Activated CD4-positive, alpha-beta T cell treated with anti-CD3 and anti-CD28 coated beads, Interleukin-2, amount 50 U/mL, for 16 hours (primary cell): Measurements from ENCODE around the gene RPUSD1.
"Not testable (repeated sequence)": the region's sequence is repeated elsewhere in the genome, so short reads cannot be mapped to it uniquely, and the experiment has no call there.

Experiments
- DNase-seq: peaks from one replicate; pipeline ENCODE4 v3.0.0-alpha.2; 2020

RPUSD1 gene

GRCh38 chr16:782258-782657 lies 5.9 kb downstream of the RPUSD1 start:
- DNase-seq: no peak

GRCh38 chr16:781346-782010 lies 6.7 kb downstream of the RPUSD1 start:
- DNase-seq: no peak

- DNase-seq: no peak
Observed at GRCh38 chr16:780296-780695, 7.9 kb downstream of the RPUSD1 start.

GRCh38 chr16:779561-779960 lies 8.6 kb downstream of the RPUSD1 start:
- DNase-seq: no peak

GRCh38 chr16:778909-779527 lies 9.2 kb downstream of the RPUSD1 start:
- no peak for DNase-seq

GRCh38 chr16:778447-778846 lies 9.7 kb downstream of the RPUSD1 start:
- no peak for DNase-seq

GRCh38 chr16:777826-778225 lies 10.4 kb downstream of the RPUSD1 start:
- DNase-seq: no peak

- no peak for DNase-seq
Observed at GRCh38 chr16:776824-777223, 11.4 kb downstream of the RPUSD1 start.

- not testable (repeated sequence) for DNase-seq
Observed at GRCh38 chr16:776298-776697, 11.9 kb downstream of the RPUSD1 start.

GRCh38 chr16:775236-775796 lies 12.9 kb downstream of the RPUSD1 start:
- no peak for DNase-seq

- no peak for DNase-seq
Observed at GRCh38 chr16:774086-775001, 13.8 kb downstream of the RPUSD1 start.

GRCh38 chr16:772959-773358 lies 15.2 kb downstream of the RPUSD1 start:
- no peak for DNase-seq

- DNase-seq: no peak
Observed at GRCh38 chr16:770411-770810, 17.8 kb downstream of the RPUSD1 start.

GRCh38 chr16:769934-770333 lies 18.2 kb downstream of the RPUSD1 start:
- no peak for DNase-seq

GRCh38 chr16:769184-769784 lies 18.9 kb downstream of the RPUSD1 start:
- no peak for DNase-seq

GRCh38 chr16:768428-768827 lies 19.8 kb downstream of the RPUSD1 start:
- DNase-seq: no peak

GRCh38 chr16:767743-768235 lies 20.4 kb downstream of the RPUSD1 start:
- no peak for DNase-seq

- no peak for DNase-seq
Observed at GRCh38 chr16:766820-767640, 21.2 kb downstream of the RPUSD1 start.

- DNase-seq: no peak
Observed at GRCh38 chr16:766008-766819, 22.0 kb downstream of the RPUSD1 start.

- no peak for DNase-seq
Observed at GRCh38 chr16:765488-765865, 22.7 kb downstream of the RPUSD1 start.

GRCh38 chr16:764848-765487 lies 23.2 kb downstream of the RPUSD1 start:
- no peak for DNase-seq
